GM23338 (cell line): ENCODE data around the gene KLF9.

Experiments used
- POLR2AphosphoS5 ChIP-seq: IDR thresholded peaks from 2 replicates; pipeline ENCODE4 v1.6.1; 2016; ENCODE audit warnings: antibody characterized with exemption, low read depth
- TF ChIP-seq, protein P1 (sequence below): fragments of 250-450 bp; sonication (Bioruptor Pico); IDR thresholded peaks from 2 replicates; pipeline ENCODE4 v1.5.0; 2020; ENCODE audit warnings: mild to moderate bottlenecking, moderate library complexity

DNA sequence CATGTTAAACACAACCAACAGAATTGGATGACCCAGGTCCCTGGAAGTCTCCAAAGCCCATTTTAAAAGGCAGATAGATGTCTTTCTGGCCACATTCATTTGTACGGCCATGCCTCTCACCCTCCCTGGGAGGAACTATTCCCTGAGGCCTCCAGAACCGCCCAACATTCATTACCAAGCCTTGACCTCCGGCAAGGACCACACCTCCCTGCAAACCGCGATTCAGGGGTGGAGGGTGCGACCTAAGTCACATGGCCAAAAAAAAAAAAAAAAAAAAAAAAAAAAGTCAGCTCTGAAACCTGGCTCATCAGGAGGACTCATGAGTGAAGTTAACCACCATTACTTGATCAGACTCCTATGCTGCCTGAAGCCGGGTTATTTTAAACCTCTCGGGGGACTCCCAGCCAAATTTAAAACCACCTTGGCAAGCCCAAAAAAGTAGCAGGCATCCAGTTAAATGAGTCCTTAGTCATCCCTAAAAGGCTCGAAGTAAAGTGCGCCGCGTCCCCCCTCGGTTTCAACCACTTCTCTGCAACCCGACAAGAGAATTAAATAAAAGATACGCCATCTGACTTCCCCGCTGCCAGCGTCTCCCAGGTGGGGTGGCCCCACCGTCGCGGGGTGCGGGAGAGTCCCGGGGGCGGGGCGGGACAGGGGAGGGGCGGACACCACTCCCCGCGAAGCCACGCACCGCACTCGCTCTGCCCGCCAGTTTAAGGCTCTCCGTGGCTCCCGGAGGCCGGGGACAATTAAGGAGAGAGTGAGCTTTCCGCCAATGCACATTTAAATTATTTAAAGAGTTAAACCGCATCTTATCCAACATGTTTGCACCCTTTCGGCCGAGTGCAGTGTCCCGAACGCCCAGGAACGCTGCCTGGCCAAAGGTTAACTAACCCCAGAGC lies 2.3 kb downstream of the KLF9 start:
- TF ChIP-seq POLR2AphosphoS5: no peak
- TF ChIP-seq, protein P1, sequence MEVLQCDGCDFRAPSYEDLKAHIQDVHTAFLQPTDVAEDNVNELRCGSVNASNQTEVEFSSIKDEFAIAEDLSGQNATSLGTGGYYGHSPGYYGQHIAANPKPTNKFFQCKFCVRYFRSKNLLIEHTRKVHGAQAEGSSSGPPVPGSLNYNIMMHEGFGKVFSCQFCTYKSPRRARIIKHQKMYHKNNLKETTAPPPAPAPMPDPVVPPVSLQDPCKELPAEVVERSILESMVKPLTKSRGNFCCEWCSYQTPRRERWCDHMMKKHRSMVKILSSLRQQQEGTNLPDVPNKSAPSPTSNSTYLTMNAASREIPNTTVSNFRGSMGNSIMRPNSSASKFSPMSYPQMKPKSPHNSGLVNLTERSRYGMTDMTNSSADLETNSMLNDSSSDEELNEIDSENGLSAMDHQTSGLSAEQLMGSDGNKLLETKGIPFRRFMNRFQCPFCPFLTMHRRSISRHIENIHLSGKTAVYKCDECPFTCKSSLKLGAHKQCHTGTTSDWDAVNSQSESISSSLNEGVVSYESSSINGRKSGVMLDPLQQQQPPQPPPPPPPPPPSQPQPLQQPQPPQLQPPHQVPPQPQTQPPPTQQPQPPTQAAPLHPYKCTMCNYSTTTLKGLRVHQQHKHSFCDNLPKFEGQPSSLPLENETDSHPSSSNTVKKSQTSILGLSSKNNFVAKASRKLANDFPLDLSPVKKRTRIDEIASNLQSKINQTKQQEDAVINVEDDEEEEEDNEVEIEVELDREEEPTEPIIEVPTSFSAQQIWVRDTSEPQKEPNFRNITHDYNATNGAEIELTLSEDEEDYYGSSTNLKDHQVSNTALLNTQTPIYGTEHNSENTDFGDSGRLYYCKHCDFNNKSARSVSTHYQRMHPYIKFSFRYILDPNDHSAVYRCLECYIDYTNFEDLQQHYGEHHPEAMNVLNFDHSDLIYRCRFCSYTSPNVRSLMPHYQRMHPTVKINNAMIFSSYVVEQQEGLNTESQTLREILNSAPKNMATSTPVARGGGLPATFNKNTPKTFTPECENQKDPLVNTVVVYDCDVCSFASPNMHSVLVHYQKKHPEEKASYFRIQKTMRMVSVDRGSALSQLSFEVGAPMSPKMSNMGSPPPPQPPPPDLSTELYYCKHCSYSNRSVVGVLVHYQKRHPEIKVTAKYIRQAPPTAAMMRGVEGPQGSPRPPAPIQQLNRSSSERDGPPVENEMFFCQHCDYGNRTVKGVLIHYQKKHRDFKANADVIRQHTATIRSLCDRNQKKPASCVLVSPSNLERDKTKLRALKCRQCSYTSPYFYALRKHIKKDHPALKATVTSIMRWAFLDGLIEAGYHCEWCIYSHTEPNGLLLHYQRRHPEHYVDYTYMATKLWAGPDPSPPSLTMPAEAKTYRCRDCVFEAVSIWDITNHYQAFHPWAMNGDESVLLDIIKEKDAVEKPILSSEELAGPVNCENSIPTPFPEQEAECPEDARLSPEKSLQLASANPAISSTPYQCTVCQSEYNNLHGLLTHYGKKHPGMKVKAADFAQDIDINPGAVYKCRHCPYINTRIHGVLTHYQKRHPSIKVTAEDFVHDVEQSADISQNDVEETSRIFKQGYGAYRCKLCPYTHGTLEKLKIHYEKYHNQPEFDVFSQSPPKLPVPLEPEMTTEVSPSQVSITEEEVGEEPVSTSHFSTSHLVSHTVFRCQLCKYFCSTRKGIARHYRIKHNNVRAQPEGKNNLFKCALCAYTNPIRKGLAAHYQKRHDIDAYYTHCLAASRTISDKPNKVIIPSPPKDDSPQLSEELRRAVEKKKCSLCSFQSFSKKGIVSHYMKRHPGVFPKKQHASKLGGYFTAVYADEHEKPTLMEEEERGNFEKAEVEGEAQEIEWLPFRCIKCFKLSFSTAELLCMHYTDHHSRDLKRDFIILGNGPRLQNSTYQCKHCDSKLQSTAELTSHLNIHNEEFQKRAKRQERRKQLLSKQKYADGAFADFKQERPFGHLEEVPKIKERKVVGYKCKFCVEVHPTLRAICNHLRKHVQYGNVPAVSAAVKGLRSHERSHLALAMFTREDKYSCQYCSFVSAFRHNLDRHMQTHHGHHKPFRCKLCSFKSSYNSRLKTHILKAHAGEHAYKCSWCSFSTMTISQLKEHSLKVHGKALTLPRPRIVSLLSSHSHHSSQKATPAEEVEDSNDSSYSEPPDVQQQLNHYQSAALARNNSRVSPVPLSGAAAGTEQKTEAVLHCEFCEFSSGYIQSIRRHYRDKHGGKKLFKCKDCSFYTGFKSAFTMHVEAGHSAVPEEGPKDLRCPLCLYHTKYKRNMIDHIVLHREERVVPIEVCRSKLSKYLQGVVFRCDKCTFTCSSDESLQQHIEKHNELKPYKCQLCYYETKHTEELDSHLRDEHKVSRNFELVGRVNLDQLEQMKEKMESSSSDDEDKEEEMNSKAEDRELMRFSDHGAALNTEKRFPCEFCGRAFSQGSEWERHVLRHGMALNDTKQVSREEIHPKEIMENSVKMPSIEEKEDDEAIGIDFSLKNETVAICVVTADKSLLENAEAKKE (CRISPR knock-in tag): no peak
